MM.1S (cell line): Measurements from ENCODE around the gene LGMN.

ENCODE experiments used
- DNase-seq: peaks from one replicate; pipeline ENCODE4 v3.0.0-alpha.2; 2015
- H2AFZ ChIP-seq: fragments of 300-600 bp; sonication (generic); 2 replicates; pipeline ENCODE4 v1.6.0; 2016; ENCODE audit warnings: antibody characterized with exemption, low read length
- H3F3A ChIP-seq: fragments of 300-600 bp; sonication (generic); 2 replicates; pipeline ENCODE4 v1.6.1; 2016; ENCODE audit warnings: mild to moderate bottlenecking, antibody characterized with exemption, low read length, moderate library complexity, mixed read lengths; ENCODE audit not compliant: insufficient read depth
- H3K27ac ChIP-seq: fragments of 300-600 bp; sonication (generic); 2 replicates; pipeline ENCODE4 v1.5.1; 2016; ENCODE audit warnings: mild to moderate bottlenecking, low read length
- H3K27me3 ChIP-seq: fragments of 300-600 bp; sonication (generic); replicated peaks from 2 replicates; pipeline ENCODE4 v1.6.0; 2016; ENCODE audit warnings: low read length; ENCODE audit not compliant: insufficient read depth
- H3K36me3 ChIP-seq: fragments of 300-600 bp; sonication (generic); replicated peaks from 2 replicates; pipeline ENCODE4 v1.6.1; 2016; ENCODE audit warnings: mild to moderate bottlenecking, low read length, mixed read lengths; ENCODE audit not compliant: insufficient read depth
- H3K4me1 ChIP-seq: fragments of 300-600 bp; sonication (generic); 2 replicates; pipeline ENCODE4 v1.6.1; 2016; ENCODE audit warnings: low read length, mixed read lengths
- H3K4me2 ChIP-seq: fragments of 300-600 bp; sonication (generic); 2 replicates; pipeline ENCODE4 v1.6.0; 2016; ENCODE audit warnings: low read depth, low read length
- H3K4me3 ChIP-seq: fragments of 300-600 bp; sonication (generic); 2 replicates; pipeline ENCODE4 v1.5.1; 2016; ENCODE audit warnings: low read length, mixed read lengths
- H3K79me2 ChIP-seq: fragments of 300-600 bp; sonication (generic); 2 replicates; pipeline ENCODE4 v1.6.1; 2016; ENCODE audit warnings: mixed run types, low read length, mixed read lengths
- H3K9ac ChIP-seq: fragments of 300-600 bp; sonication (generic); 2 replicates; pipeline ENCODE4 v1.6.1; 2016; ENCODE audit warnings: low read length, mixed read lengths
- H3K9me2 ChIP-seq: fragments of 300-600 bp; sonication (generic); replicated peaks from 2 replicates; pipeline ENCODE4 v1.6.1; 2016; ENCODE audit warnings: mild to moderate bottlenecking, low read length, mixed read lengths; ENCODE audit not compliant: insufficient read depth
- H3K9me3 ChIP-seq: fragments of 300-600 bp; sonication (generic); replicated peaks from 2 replicates; pipeline ENCODE4 v1.6.1; 2016; ENCODE audit warnings: mild to moderate bottlenecking, low read length, mixed read lengths; ENCODE audit not compliant: insufficient read depth
- H4K20me1 ChIP-seq: fragments of 300-600 bp; sonication (generic); 2 replicates; pipeline ENCODE4 v1.6.1; 2016; ENCODE audit warnings: mild to moderate bottlenecking, low read length, moderate library complexity, mixed read lengths; ENCODE audit not compliant: insufficient read depth
- CTCF ChIP-seq: fragments of 300-600 bp; sonication (generic); IDR thresholded peaks from 2 replicates; pipeline ENCODE4 v1.5.1; 2016; ENCODE audit warnings: antibody characterized with exemption, low read length, mixed read lengths
- EZH2 ChIP-seq: fragments of 300-600 bp; sonication (generic); optimal IDR thresholded peaks from 2 replicates; pipeline ENCODE3; 2017; ENCODE audit warnings: low read depth, mild to moderate bottlenecking, antibody characterized with exemption, low read length, mixed read lengths
- EZH2phosphoT487 ChIP-seq: fragments of 300-600 bp; sonication (generic); IDR thresholded peaks from 2 replicates; pipeline ENCODE4 v1.6.1; 2018; ENCODE audit warnings: antibody characterized with exemption, low read length

Gene LGMN

GRCh38 chr14:92677955-92678354 is 70.5 kb downstream of the LGMN start:
- H3K4me3 ChIP-seq, result no peak overlapping the region
- no peaks in the 10 kb centered on the region for H3F3A ChIP-seq
- H3K9me3 ChIP-seq, result no peaks in the 10 kb centered on the region
- H4K20me1 ChIP-seq, result no peaks in the 10 kb centered on the region
- H3K27ac ChIP-seq, result no peak overlapping the region
- no peaks in the 10 kb centered on the region for H3K79me2 ChIP-seq
- H3K9me2 ChIP-seq, result no peaks in the 10 kb centered on the region
- no peak overlapping the region for H3K4me2 ChIP-seq
- H3K9ac ChIP-seq, result no peak overlapping the region
- H2AFZ ChIP-seq, result no peak overlapping the region
- H3K4me1 ChIP-seq, result no peaks in the 10 kb centered on the region
- no peak for DNase-seq
- H3K27me3 ChIP-seq, result no peaks in the 10 kb centered on the region
- no peaks in the 10 kb centered on the region for H3K36me3 ChIP-seq
- no peak for TF ChIP-seq EZH2phosphoT487
- TF ChIP-seq CTCF, result no peak
- no peak for TF ChIP-seq EZH2

- no peaks in the 10 kb centered on the region for H3F3A ChIP-seq
- H3K79me2 ChIP-seq, result no peaks in the 10 kb centered on the region
- no peak overlapping the region for H3K9ac ChIP-seq
- no peaks in the 10 kb centered on the region for H3K36me3 ChIP-seq
- no peaks in the 10 kb centered on the region for H3K9me2 ChIP-seq
- DNase-seq, result no peak
- H3K4me2 ChIP-seq, result no peak overlapping the region
- no peak for TF ChIP-seq CTCF
- no peak for TF ChIP-seq EZH2phosphoT487
- no peak for TF ChIP-seq EZH2
- no peaks in the 10 kb centered on the region for H4K20me1 ChIP-seq
- no peak overlapping the region for H3K27ac ChIP-seq
- no peak overlapping the region for H2AFZ ChIP-seq
- H3K9me3 ChIP-seq, result no peaks in the 10 kb centered on the region
- H3K27me3 ChIP-seq, result no peaks in the 10 kb centered on the region
- H3K4me3 ChIP-seq, result no peak overlapping the region
- H3K4me1 ChIP-seq, result no peaks in the 10 kb centered on the region
These were observed 71.2 kb downstream of the LGMN start for GRCh38 chr14:92677087-92677668.

GRCh38 chr14:92676403-92677086 is 71.9 kb downstream of the LGMN start:
- no peak for TF ChIP-seq CTCF
- TF ChIP-seq EZH2, result no peak
- no peak for TF ChIP-seq EZH2phosphoT487
- Histone ChIP-seq H2AFZ (no peak overlapping the region), H3K4me3 (no peak overlapping the region), H3K9ac (no peak overlapping the region), H3K27ac (no peak overlapping the region), H3F3A (no peaks in the 10 kb centered on the region), H3K9me2 (no peaks in the 10 kb centered on the region), H3K79me2 (no peaks in the 10 kb centered on the region), H3K27me3 (no peaks in the 10 kb centered on the region), H3K36me3 (no peaks in the 10 kb centered on the region), H4K20me1 (no peaks in the 10 kb centered on the region), H3K4me2 (no peak overlapping the region), H3K4me1 (no peaks in the 10 kb centered on the region), H3K9me3 (no peaks in the 10 kb centered on the region)
- no peak for DNase-seq
